ENCODE results near the gene DLGAP1.

- TF ChIP-seq POLR2A (IDR thresholded peaks at IDR 0.05; ENCODE audit: extremely low read depth, insufficient read length) = no peak
- no peak for TF ChIP-seq CTCF (IDR thresholded peaks at IDR 0.05; ENCODE audit: low read depth, low read length)
Measured at GRCh38 chr18:3547891-3548615, 907.1 kb downstream of the DLGAP1 start.

All from NB4 (cell line).